GM12875 (cell line): ENCODE results near the gene PPME1.
"Not testable (repeated sequence)": the region's sequence is repeated elsewhere in the genome, so short reads cannot be mapped to it uniquely, and the experiment has no call there.

Experiments used
- H3K4me3 ChIP-seq: one replicate; pipeline ENCODE4 v1.5.1; 2011; ENCODE audit warnings: low read depth, low read length, control low read depth
- TF ChIP-seq, protein P1 (sequence below): IDR thresholded peaks from 2 replicates; pipeline ENCODE4 v1.5.1; 2011; ENCODE audit warnings: low read depth, mild to moderate bottlenecking, control low read depth, inconsistent platforms, low read length, moderate library complexity, borderline replicate concordance; ENCODE audit not compliant: insufficient read depth

PPME1 gene, protein sequence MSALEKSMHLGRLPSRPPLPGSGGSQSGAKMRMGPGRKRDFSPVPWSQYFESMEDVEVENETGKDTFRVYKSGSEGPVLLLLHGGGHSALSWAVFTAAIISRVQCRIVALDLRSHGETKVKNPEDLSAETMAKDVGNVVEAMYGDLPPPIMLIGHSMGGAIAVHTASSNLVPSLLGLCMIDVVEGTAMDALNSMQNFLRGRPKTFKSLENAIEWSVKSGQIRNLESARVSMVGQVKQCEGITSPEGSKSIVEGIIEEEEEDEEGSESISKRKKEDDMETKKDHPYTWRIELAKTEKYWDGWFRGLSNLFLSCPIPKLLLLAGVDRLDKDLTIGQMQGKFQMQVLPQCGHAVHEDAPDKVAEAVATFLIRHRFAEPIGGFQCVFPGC

DNA sequence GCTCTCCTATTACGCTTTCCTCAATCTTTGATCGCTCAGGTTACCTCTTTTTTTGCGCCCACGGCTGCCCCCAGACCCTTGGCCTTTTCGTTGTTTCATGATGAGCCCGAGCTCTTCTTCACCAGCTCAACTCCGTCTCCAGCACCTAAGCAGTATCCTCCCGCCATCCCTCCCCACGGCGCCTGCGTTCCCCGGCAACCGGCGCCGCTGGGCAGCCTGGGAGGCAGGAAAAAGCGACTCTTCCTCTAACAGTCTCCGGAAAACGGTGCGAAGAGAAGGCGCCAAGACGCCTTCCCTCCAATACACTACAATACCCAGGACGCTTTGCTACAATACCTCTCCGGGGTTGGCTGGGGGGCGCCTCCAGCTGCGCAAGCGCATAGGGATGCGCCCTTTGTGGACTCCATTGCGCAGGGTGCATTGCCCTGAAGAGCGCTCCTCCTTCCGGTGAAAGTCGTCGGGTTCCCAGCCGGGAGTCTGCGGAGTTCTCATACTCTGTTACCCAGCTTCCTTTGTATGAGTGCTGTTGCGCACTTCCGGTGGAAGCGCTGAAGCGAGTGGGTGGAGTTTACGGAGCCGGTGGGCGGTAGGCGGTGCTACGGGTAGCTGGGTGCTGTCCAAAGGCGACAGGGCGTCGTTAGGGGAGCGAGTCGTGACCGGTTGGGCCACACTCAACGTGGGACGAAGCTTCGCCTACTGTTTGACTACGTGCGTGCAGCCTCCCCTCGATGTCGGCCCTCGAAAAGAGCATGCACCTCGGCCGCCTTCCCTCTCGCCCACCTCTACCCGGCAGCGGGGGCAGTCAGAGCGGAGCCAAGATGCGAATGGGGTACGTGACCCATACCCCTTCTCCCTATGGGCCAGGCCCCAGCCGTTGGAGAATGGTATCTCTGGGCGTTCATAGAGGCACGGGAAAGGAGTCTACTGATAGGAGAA is at the start of gene PPME1, which contains the start of gene C2CD3:
Gene PPME1, plus strand, starts transcription at position 596 of the 936 bp plus-strand sequence. Its CDS starts 133 bp downstream, at position 729.
Gene C2CD3, minus strand, starts transcription at position 309 of the 936 bp plus-strand sequence. Its CDS starts 210 bp downstream, at position 99.
- peak within 1 kb of the TSS; percentile 81 for H3K4me3 ChIP-seq
- TF ChIP-seq, protein P1, sequence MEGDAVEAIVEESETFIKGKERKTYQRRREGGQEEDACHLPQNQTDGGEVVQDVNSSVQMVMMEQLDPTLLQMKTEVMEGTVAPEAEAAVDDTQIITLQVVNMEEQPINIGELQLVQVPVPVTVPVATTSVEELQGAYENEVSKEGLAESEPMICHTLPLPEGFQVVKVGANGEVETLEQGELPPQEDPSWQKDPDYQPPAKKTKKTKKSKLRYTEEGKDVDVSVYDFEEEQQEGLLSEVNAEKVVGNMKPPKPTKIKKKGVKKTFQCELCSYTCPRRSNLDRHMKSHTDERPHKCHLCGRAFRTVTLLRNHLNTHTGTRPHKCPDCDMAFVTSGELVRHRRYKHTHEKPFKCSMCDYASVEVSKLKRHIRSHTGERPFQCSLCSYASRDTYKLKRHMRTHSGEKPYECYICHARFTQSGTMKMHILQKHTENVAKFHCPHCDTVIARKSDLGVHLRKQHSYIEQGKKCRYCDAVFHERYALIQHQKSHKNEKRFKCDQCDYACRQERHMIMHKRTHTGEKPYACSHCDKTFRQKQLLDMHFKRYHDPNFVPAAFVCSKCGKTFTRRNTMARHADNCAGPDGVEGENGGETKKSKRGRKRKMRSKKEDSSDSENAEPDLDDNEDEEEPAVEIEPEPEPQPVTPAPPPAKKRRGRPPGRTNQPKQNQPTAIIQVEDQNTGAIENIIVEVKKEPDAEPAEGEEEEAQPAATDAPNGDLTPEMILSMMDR: no peak

DNA sequence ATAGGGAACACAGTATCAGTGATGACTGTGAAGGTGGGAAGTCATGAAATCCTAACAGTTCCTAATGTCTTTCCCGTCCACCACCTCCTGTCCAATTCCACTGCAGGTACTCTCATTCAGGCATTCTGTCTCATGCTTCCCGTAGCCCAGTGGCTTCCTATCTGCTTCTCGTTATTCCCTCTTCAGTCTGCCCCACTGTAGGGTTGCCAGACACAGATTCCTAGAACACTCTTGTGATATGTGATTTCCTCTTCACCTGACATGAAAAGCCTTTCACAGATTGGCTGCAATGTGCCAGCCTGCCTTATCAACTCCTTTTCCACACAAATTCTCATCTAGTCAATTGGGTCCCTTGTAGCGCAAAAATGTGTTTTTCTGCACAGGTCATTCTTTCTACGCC is 49.3 kb upstream of the PPME1 start:
- no peak overlapping the region for H3K4me3 ChIP-seq
- TF ChIP-seq, protein P1: no peak

DNA sequence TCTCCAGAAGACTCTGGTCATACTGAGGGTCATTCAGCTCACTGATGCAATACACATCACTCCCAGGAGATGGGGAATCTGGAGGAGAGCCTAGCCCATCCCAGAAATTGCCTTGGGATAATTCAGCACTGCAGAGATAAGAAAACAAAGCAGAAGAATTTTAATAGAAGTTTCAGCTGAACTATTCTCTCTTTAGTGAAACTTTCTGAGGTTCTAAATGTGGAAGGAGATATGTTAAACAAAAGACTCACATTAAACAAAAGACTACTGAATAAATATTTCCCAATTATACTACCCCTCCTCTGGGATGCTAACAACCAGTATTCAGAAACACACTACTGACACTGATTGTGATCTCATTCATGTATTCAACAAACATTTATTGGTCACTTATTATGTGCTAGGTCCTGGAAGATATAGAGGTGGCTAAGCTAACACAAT is 48.1 kb upstream of the PPME1 start:
- TF ChIP-seq, protein P1: no peak
- no peak overlapping the region for H3K4me3 ChIP-seq

DNA sequence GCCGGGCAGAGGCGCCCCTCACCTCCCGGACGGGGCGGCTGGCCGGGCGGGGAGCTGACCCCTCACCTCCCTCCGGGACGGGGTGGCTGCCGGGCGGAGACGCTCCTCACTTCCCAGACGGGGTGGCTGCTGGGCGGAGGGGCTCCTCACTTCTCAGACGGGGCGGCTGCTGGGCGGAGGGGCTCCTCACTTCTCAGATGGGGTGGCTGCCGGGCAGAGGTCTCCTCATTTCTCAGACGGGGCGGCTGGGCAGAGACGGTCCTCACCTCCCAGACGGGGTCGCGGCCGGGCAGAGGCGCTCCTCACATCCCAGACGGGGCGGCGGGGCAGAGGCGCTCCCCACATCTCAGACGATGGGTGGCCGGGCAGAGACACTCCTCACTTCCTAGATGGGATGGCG is 42.0 kb upstream of the PPME1 start:
- H3K4me3 ChIP-seq: not testable (repeated sequence)

DNA sequence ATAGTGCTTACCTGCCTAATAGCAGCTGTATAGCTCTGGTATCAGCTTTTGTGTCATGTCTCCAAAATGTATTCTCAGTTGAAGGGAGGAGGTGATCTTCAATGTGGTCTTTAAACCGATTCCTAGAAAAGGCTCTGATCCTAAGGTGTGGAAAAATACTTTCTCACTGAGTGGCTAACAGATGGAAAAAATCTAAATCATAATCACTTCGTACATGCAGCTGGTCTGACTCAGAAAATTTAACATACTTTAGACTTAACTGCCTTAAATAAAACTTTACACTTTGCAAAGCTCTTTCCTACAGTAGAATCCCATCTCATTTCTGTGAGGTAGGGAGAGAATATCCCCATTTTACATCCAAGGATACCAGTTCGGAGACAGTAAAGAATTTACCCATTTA is 38.3 kb upstream of the PPME1 start:
- H3K4me3 ChIP-seq: no peak overlapping the region
- TF ChIP-seq, protein P1: no peak

DNA sequence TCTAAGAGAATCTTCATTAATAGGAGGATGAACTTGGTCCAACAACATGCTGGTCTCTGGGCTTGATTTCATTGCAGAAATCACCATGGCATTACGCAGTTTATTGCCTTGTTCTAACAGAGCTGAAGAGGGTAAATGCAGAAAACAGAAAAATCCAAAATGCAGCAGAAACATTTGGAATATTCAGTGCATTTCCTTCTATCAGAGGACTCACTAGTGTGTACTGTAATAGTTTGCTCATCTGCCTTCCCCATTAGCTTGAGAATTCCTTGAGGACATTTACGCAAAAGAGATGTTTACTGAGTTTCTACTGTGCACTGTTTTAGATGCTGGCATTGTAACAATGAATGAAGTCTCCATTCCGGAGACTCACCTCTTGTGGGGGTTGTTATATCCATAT is 37.7 kb upstream of the PPME1 start:
- TF ChIP-seq, protein P1: no peak
- no peak overlapping the region for H3K4me3 ChIP-seq

DNA sequence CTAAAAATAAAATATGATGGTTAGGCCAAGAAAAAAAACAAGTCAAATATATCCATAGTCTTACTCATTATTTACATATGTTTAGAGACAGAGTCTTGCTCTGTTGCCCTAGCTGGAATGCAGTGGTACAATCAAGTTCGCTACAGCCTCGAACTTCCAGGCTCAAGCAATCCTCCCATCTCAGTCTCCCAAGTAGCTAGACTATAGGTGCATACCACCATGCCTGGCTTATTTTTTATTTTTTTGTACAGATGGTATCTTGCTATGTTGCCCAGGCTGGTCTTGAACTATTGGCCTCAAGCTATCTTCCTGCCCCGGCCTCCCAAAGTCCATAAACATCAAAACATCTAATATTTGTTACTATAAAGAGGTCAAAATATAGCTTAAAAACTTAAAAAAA is 36.4 kb upstream of the PPME1 start:
- H3K4me3 ChIP-seq: no peak overlapping the region
- TF ChIP-seq, protein P1: no peak
